HEK293 (cell line): ENCODE data around the gene ATP5F1D.

Source experiments
- CTCF ChIA-PET: fragments of 350-600 bp; formaldehyde crosslinking; extraction: SDS; loops from one replicate; lab custom pipeline; 2021; ENCODE audit warnings: antibody characterized with exemption; lab: Yijun Ruan, JAX
- POLR2A ChIA-PET: fragments of 300-600 bp; formaldehyde crosslinking; extraction: SDS; loops from one replicate; lab custom pipeline; 2020; ENCODE audit warnings: antibody characterized with exemption, inconsistent platforms; lab: Yijun Ruan, JAX
- H3K27ac ChIP-seq: fragments of 200-500 bp; sonication (Bioruptor generic); 2 replicates; pipeline ENCODE4 v1.5.1; 2014; ENCODE audit warnings: low read depth, low read length, control low read depth, inconsistent platforms; ENCODE audit errors: extremely low read depth
- H3K36me3 ChIP-seq, 2 experiments: fragments of 200-500 bp in 1 of 2; sonication (Bioruptor generic) in 1 of 2; 1 replicate in 1 of 2; 2 replicates in 1 of 2; pipeline ENCODE4 v1.5.1; 2014 to 2017; ENCODE audit warnings: inconsistent platforms in 2 of 2, low read length in 2 of 2; ENCODE audit not compliant: control insufficient read depth in 2 of 2, insufficient read depth in 1 of 2
- H3K4me1 ChIP-seq: fragments of 200-500 bp; sonication (Bioruptor generic); 2 replicates; pipeline ENCODE4 v1.5.1; 2014; ENCODE audit warnings: mild to moderate bottlenecking, low read length, inconsistent platforms; ENCODE audit not compliant: control insufficient read depth, insufficient read depth
- H3K4me3 ChIP-seq: 2 replicates; pipeline ENCODE4 v1.5.1; 2011; ENCODE audit warnings: low read depth, mild to moderate bottlenecking, control low read depth, low read length, moderate library complexity
- H3K9me3 ChIP-seq: fragments of 200-500 bp; sonication (Bioruptor generic); 2 replicates; pipeline ENCODE4 v1.5.1; 2014; ENCODE audit warnings: low read depth, low read length, inconsistent platforms; ENCODE audit not compliant: control insufficient read depth, insufficient read depth
- HIC1 ChIP-seq: fragments of 450-650 bp; formaldehyde crosslinking; IDR thresholded peaks from 2 replicates; pipeline ENCODE4 v1.5.1; 2016; ENCODE audit warnings: missing biosample characterization, missing genetic modification characterization
- SP2 ChIP-seq: fragments of 450-650 bp; formaldehyde crosslinking; IDR thresholded peaks from 2 replicates; pipeline ENCODE4 v1.5.1; 2016; ENCODE audit warnings: missing biosample characterization, missing genetic modification characterization
- WT1 ChIP-seq: fragments of 450-650 bp; formaldehyde crosslinking; IDR thresholded peaks from 2 replicates; pipeline ENCODE4 v1.5.1; 2016; ENCODE audit warnings: missing biosample characterization, missing genetic modification characterization
- ZFP69B ChIP-seq: fragments of 450-650 bp; formaldehyde crosslinking; IDR thresholded peaks from 2 replicates; pipeline ENCODE4 v1.5.1; 2016; ENCODE audit warnings: missing biosample characterization, missing genetic modification characterization
- ZNF112 ChIP-seq: fragments of 450-650 bp; formaldehyde crosslinking; IDR thresholded peaks from 2 replicates; pipeline ENCODE4 v1.5.0; 2017; ENCODE audit warnings: missing biosample characterization, missing genetic modification characterization
- ZNF350 ChIP-seq: fragments of 450-650 bp; formaldehyde crosslinking; IDR thresholded peaks from 2 replicates; pipeline ENCODE4 v1.5.0; 2017; ENCODE audit warnings: missing biosample characterization, mild to moderate bottlenecking, missing genetic modification characterization
- ZNF354C ChIP-seq: fragments of 450-650 bp; formaldehyde crosslinking; IDR thresholded peaks from 2 replicates; pipeline ENCODE4 v1.5.1; 2016; ENCODE audit warnings: missing biosample characterization, missing genetic modification characterization, low read depth, borderline replicate concordance
- ZNF366 ChIP-seq: fragments of 450-650 bp; formaldehyde crosslinking; conservative IDR thresholded peaks from 2 replicates; pipeline ENCODE4 v1.5.1; 2016; ENCODE audit warnings: missing biosample characterization, missing genetic modification characterization
- ZNF473 ChIP-seq: fragments of 450-650 bp; formaldehyde crosslinking; IDR thresholded peaks from 2 replicates; pipeline ENCODE4 v1.5.1; 2017; ENCODE audit warnings: missing biosample characterization, missing genetic modification characterization
- ZNF555 ChIP-seq: fragments of 450-650 bp; formaldehyde crosslinking; conservative IDR thresholded peaks from 2 replicates; pipeline ENCODE4 v1.5.1; 2017; ENCODE audit warnings: missing biosample characterization, mild to moderate bottlenecking, missing genetic modification characterization, inconsistent platforms
- ZNF610 ChIP-seq: fragments of 450-650 bp; formaldehyde crosslinking; IDR thresholded peaks from 2 replicates; pipeline ENCODE4 v1.5.1; 2016; ENCODE audit warnings: missing biosample characterization, missing genetic modification characterization, borderline replicate concordance
- ZNF645 ChIP-seq: fragments of 450-650 bp; formaldehyde crosslinking; IDR thresholded peaks from 2 replicates; pipeline ENCODE4; 2016; ENCODE audit warnings: missing biosample characterization, missing genetic modification characterization
- ZNF658 ChIP-seq: fragments of 450-650 bp; formaldehyde crosslinking; IDR thresholded peaks from 2 replicates; pipeline ENCODE4; 2016; ENCODE audit warnings: missing biosample characterization, missing genetic modification characterization
- ZNF701 ChIP-seq: fragments of 450-650 bp; formaldehyde crosslinking; IDR thresholded peaks from 2 replicates; pipeline ENCODE4 v1.5.1; 2016; ENCODE audit warnings: missing biosample characterization, missing genetic modification characterization
- ZNF792 ChIP-seq: fragments of 450-650 bp; formaldehyde crosslinking; IDR thresholded peaks from 2 replicates; pipeline ENCODE4 v1.5.1; 2016; ENCODE audit warnings: missing biosample characterization, missing genetic modification characterization
- ZNF830 ChIP-seq: fragments of 450-650 bp; IDR thresholded peaks from 2 replicates; pipeline ENCODE4 v1.5.0; 2018; ENCODE audit warnings: missing biosample characterization, missing genetic modification characterization, low read depth, mild to moderate bottlenecking, moderate library complexity
- TF ChIP-seq, protein P1 (sequence below): fragments of 450-650 bp; formaldehyde crosslinking; IDR thresholded peaks from 2 replicates; pipeline ENCODE4 v1.5.1; 2016; ENCODE audit warnings: missing biosample characterization, missing genetic modification characterization
- TF ChIP-seq, protein P2 (sequence below): fragments of 450-650 bp; formaldehyde crosslinking; IDR thresholded peaks from 2 replicates; pipeline ENCODE4 v1.5.1; 2017; ENCODE audit warnings: missing biosample characterization, missing genetic modification characterization
- TF ChIP-seq, protein P3 (sequence below): fragments of 450-650 bp; formaldehyde crosslinking; IDR thresholded peaks from 2 replicates; pipeline ENCODE4 v1.5.1; 2016; ENCODE audit warnings: missing biosample characterization, missing genetic modification characterization
- TF ChIP-seq, protein P4 (sequence below): sonication (generic); formaldehyde crosslinking; IDR thresholded peaks from 2 replicates; pipeline ENCODE4 v1.8.1; 2022; ENCODE audit warnings: mild to moderate bottlenecking, moderate library complexity, missing genetic modification reagents

ATP5F1D gene

GRCh38 chr19:1281569-1282287 is 40.2 kb downstream of the ATP5F1D start (continued):
- no peak for TF ChIP-seq ZNF792 (tag by site-specific recombination)
- TF ChIP-seq ZNF610 (tag by site-specific recombination): no peak
- TF ChIP-seq, protein P1, sequence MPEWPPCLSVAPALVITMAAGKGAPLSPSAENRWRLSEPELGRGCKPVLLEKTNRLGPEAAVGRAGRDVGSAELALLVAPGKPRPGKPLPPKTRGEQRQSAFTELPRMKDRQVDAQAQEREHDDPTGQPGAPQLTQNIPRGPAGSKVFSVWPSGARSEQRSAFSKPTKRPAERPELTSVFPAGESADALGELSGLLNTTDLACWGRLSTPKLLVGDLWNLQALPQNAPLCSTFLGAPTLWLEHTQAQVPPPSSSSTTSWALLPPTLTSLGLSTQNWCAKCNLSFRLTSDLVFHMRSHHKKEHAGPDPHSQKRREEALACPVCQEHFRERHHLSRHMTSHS (tag by site-specific recombination): no peak
- no peak for TF ChIP-seq ZNF473 (tag by site-specific recombination)
- TF ChIP-seq, protein P2, sequence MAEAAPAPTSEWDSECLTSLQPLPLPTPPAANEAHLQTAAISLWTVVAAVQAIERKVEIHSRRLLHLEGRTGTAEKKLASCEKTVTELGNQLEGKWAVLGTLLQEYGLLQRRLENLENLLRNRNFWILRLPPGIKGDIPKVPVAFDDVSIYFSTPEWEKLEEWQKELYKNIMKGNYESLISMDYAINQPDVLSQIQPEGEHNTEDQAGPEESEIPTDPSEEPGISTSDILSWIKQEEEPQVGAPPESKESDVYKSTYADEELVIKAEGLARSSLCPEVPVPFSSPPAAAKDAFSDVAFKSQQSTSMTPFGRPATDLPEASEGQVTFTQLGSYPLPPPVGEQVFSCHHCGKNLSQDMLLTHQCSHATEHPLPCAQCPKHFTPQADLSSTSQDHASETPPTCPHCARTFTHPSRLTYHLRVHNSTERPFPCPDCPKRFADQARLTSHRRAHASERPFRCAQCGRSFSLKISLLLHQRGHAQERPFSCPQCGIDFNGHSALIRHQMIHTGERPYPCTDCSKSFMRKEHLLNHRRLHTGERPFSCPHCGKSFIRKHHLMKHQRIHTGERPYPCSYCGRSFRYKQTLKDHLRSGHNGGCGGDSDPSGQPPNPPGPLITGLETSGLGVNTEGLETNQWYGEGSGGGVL (tag by site-specific recombination): peak; percentile 38
- peak; percentile 35; the same call in 1 of the 2 replicates for TF ChIP-seq WT1 (tag by site-specific recombination)
- TF ChIP-seq, all 188 proteins: peak for 8

- ChIA-PET CTCF (interaction anchor here (1.5 kb wide), 1 partner anchor 38 kb away, joined by 5 read pairs; no protein-coding TSS in a partner anchor), POLR2A (interaction anchor here (0.6 to 3.3 kb wide), 4 partner anchors 9 to 166 kb away, joined by 3 to 25 read pairs (median 5); partner anchors contain the start of gene CIRBP)
- no peak overlapping the region for H3K4me3 ChIP-seq
- H3K4me1 ChIP-seq: peaks cover 5% of the 10 kb centered on the region
- H3K27ac ChIP-seq: no peak overlapping the region
- no peaks in the 10 kb centered on the region for H3K9me3 ChIP-seq
- H3K36me3 ChIP-seq: peaks cover 0 to 24% of the 10 kb centered on the region in 2 experiments; a peak in 1 of 3 replicates
- TF ChIP-seq ZFP69B (tag by site-specific recombination): no peak
- TF ChIP-seq ZNF366 (tag by site-specific recombination): peak; percentile 72
- TF ChIP-seq, protein P2 (tag by site-specific recombination): peak; percentile 28; the same call in 1 of the 2 replicates
- 0 out of 2 replicates have a peak, but pooled peaks have one; percentile 6 for TF ChIP-seq HIC1
- no peak for TF ChIP-seq ZNF350 (tag by site-specific recombination)
- TF ChIP-seq, protein P3, sequence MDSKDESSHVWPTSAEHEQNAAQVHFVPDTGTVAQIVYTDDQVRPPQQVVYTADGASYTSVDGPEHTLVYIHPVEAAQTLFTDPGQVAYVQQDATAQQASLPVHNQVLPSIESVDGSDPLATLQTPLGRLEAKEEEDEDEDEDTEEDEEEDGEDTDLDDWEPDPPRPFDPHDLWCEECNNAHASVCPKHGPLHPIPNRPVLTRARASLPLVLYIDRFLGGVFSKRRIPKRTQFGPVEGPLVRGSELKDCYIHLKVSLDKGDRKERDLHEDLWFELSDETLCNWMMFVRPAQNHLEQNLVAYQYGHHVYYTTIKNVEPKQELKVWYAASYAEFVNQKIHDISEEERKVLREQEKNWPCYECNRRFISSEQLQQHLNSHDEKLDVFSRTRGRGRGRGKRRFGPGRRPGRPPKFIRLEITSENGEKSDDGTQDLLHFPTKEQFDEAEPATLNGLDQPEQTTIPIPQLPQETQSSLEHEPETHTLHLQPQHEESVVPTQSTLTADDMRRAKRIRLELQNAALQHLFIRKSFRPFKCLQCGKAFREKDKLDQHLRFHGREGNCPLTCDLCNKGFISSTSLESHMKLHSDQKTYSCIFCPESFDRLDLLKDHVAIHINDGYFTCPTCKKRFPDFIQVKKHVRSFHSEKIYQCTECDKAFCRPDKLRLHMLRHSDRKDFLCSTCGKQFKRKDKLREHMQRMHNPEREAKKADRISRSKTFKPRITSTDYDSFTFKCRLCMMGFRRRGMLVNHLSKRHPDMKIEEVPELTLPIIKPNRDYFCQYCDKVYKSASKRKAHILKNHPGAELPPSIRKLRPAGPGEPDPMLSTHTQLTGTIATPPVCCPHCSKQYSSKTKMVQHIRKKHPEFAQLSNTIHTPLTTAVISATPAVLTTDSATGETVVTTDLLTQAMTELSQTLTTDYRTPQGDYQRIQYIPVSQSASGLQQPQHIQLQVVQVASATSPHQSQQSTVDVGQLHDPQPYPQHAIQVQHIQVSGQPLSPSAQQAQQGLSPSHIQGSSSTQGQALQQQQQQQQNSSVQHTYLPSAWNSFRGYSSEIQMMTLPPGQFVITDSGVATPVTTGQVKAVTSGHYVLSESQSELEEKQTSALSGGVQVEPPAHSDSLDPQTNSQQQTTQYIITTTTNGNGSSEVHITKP (tag by site-specific recombination): no peak
- TF ChIP-seq ZNF112 (tag by site-specific recombination): no peak
- TF ChIP-seq ZNF658 (tag by site-specific recombination): no peak
- TF ChIP-seq, protein P4, sequence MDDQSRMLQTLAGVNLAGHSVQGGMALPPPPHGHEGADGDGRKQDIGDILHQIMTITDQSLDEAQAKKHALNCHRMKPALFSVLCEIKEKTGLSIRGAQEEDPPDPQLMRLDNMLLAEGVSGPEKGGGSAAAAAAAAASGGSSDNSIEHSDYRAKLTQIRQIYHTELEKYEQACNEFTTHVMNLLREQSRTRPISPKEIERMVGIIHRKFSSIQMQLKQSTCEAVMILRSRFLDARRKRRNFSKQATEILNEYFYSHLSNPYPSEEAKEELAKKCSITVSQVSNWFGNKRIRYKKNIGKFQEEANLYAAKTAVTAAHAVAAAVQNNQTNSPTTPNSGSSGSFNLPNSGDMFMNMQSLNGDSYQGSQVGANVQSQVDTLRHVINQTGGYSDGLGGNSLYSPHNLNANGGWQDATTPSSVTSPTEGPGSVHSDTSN (CRISPR knock-in tag): no peak
- TF ChIP-seq ZNF830 (tag by site-specific recombination): no peak
- no peak for TF ChIP-seq ZNF645 (tag by site-specific recombination)
- TF ChIP-seq ZNF701 (tag by site-specific recombination): no peak
- no peak for TF ChIP-seq ZNF354C (tag by site-specific recombination)
- TF ChIP-seq SP2: no peak; the same call in 1 of the 2 replicates
- TF ChIP-seq ZNF555 (tag by site-specific recombination): no peak
- 0 out of 2 replicates have a peak, but pooled peaks have one; percentile 47 for TF ChIP-seq WT1 (tag by site-specific recombination)
These were observed 41.1 kb downstream of the ATP5F1D start for GRCh38 chr19:1282588-1283206.
